Measurements from ENCODE around the gene ARHGAP9. TPM values are rescaled to one million over a fixed set of nuclear protein-coding genes. Genes with fewer than 3 reads are reported as not detected.
A peak's percentile ranks its signal among the peaks of the same experiment; 100 is the strongest.

The ARHGAP9 gene
- total RNA-seq, 1 experiment from 2014 or later: 3.6 TPM

DNA sequence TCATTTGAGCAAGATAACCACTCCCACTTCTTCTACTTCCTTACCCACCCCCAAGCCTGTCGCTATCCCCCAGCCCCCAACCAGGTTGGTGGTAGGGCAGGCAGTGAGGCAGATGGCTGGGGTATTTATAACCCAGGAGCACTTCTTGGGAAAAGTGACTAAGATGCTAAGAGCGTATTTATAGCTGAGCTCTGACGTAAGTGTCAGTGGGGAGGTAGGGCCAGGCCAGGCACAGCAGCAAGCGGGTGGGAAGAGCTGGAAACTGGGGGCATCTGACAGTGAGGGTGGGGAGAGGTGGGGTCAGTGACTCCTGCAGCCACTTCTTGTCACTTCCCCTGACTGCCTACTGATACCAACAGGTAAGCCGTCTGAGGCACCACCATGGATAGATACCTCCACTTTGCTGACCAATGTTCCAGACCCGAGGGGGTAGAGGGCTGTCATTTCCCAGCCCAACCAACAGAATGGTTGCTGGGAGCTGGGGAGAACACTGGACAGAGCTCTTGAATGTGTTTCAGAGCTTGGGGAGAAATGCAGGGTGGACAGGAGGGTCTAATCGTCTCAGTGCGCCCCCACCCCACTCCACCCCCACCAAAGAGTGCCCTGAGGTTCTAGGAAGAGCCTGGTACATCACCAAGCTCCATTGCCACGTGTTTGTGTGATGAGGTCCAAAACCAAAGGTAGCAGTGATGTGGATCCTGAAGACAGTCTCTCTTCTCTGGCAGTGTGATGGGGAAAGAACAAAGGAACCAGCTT is 27.3 kb downstream of the ARHGAP9 start (continued):
- TF ChIP-seq, protein P1, sequence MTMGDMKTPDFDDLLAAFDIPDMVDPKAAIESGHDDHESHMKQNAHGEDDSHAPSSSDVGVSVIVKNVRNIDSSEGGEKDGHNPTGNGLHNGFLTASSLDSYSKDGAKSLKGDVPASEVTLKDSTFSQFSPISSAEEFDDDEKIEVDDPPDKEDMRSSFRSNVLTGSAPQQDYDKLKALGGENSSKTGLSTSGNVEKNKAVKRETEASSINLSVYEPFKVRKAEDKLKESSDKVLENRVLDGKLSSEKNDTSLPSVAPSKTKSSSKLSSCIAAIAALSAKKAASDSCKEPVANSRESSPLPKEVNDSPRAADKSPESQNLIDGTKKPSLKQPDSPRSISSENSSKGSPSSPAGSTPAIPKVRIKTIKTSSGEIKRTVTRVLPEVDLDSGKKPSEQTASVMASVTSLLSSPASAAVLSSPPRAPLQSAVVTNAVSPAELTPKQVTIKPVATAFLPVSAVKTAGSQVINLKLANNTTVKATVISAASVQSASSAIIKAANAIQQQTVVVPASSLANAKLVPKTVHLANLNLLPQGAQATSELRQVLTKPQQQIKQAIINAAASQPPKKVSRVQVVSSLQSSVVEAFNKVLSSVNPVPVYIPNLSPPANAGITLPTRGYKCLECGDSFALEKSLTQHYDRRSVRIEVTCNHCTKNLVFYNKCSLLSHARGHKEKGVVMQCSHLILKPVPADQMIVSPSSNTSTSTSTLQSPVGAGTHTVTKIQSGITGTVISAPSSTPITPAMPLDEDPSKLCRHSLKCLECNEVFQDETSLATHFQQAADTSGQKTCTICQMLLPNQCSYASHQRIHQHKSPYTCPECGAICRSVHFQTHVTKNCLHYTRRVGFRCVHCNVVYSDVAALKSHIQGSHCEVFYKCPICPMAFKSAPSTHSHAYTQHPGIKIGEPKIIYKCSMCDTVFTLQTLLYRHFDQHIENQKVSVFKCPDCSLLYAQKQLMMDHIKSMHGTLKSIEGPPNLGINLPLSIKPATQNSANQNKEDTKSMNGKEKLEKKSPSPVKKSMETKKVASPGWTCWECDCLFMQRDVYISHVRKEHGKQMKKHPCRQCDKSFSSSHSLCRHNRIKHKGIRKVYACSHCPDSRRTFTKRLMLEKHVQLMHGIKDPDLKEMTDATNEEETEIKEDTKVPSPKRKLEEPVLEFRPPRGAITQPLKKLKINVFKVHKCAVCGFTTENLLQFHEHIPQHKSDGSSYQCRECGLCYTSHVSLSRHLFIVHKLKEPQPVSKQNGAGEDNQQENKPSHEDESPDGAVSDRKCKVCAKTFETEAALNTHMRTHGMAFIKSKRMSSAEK (CRISPR knock-in tag; IDR thresholded peaks at IDR 0.05; ENCODE audit: borderline replicate concordance): no peak

GRCh38 chr12:57451233-57451778 is 28.4 kb downstream of the ARHGAP9 start:
- Mint-ChIP-seq H3K27me3 (ENCODE audit: low read depth) (no peaks in the 10 kb centered on the region), H3K9me3 (peaks cover 3% of the 10 kb centered on the region), H3K4me1 (peaks cover 31% of the 10 kb centered on the region), H3K4me3 (no peak overlapping the region), H3K36me3 (no peaks in the 10 kb centered on the region), H3K27ac (no peak overlapping the region)
- ATAC-seq: no peak
- TF ChIP-seq JAZF1 (CRISPR knock-in tag; IDR thresholded peaks at IDR 0.05) (no peak), ZNF396 (CRISPR knock-in tag; IDR thresholded peaks at IDR 0.05; ENCODE audit: borderline replicate concordance) (no peak), CREB1 (CRISPR knock-in tag; IDR thresholded peaks at IDR 0.05) (no peak), GABPB1 (CRISPR knock-in tag; IDR thresholded peaks at IDR 0.05) (peak; percentile 96), CDX4 (CRISPR knock-in tag; IDR thresholded peaks at IDR 0.05; ENCODE audit: borderline replicate concordance) (no peak), ZNF263 (CRISPR knock-in tag; IDR thresholded peaks at IDR 0.05; ENCODE audit: low read depth) (no peak), MLX (CRISPR knock-in tag; IDR thresholded peaks at IDR 0.05) (no peak), TP53 (CRISPR knock-in tag; IDR thresholded peaks at IDR 0.05) (no peak), PREB (CRISPR knock-in tag; IDR thresholded peaks at IDR 0.05; ENCODE audit: borderline replicate concordance) (peak; percentile 45; the same call in 1 of the 2 replicates), TCF7 (CRISPR knock-in tag; IDR thresholded peaks at IDR 0.05; ENCODE audit: low read depth) (no peak)
- TF ChIP-seq, protein P2, sequence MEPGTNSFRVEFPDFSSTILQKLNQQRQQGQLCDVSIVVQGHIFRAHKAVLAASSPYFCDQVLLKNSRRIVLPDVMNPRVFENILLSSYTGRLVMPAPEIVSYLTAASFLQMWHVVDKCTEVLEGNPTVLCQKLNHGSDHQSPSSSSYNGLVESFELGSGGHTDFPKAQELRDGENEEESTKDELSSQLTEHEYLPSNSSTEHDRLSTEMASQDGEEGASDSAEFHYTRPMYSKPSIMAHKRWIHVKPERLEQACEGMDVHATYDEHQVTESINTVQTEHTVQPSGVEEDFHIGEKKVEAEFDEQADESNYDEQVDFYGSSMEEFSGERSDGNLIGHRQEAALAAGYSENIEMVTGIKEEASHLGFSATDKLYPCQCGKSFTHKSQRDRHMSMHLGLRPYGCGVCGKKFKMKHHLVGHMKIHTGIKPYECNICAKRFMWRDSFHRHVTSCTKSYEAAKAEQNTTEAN (CRISPR knock-in tag; IDR thresholded peaks at IDR 0.05): no peak
- TF ChIP-seq, protein P3, sequence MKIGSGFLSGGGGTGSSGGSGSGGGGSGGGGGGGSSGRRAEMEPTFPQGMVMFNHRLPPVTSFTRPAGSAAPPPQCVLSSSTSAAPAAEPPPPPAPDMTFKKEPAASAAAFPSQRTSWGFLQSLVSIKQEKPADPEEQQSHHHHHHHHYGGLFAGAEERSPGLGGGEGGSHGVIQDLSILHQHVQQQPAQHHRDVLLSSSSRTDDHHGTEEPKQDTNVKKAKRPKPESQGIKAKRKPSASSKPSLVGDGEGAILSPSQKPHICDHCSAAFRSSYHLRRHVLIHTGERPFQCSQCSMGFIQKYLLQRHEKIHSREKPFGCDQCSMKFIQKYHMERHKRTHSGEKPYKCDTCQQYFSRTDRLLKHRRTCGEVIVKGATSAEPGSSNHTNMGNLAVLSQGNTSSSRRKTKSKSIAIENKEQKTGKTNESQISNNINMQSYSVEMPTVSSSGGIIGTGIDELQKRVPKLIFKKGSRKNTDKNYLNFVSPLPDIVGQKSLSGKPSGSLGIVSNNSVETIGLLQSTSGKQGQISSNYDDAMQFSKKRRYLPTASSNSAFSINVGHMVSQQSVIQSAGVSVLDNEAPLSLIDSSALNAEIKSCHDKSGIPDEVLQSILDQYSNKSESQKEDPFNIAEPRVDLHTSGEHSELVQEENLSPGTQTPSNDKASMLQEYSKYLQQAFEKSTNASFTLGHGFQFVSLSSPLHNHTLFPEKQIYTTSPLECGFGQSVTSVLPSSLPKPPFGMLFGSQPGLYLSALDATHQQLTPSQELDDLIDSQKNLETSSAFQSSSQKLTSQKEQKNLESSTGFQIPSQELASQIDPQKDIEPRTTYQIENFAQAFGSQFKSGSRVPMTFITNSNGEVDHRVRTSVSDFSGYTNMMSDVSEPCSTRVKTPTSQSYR (CRISPR knock-in tag; IDR thresholded peaks at IDR 0.05): no peak
- CTCF ChIA-PET: interaction anchor here (0.6 to 9.4 kb wide), 14 partner anchors 11 to 224 kb away, joined by 3 to 245 read pairs (median 19); partner anchors contain the start of gene STAC3
- POLR2A ChIA-PET: no interaction called here
- DNase-seq (ENCODE audit: low spot score): no peak
